AG09319 (cell line): ENCODE results near the gene MEAF6.

Experiments
- DNase-seq: peaks from one replicate; pipeline ENCODE4 v3.0.0-alpha.2; 2010; ENCODE audit warnings: low read depth; ENCODE audit errors: extremely low read depth
- CTCF ChIP-seq: IDR thresholded peaks from 2 replicates; pipeline ENCODE4 v1.5.1; 2011; ENCODE audit warnings: low read depth, mild to moderate bottlenecking, inconsistent platforms, low read length, moderate library complexity

The MEAF6 gene

GRCh38 chr1:37473431-37474045, 41.0 kb downstream of the MEAF6 start:
- TF ChIP-seq CTCF: no peak
- DNase-seq: no peak

GRCh38 chr1:37472994-37473393, 41.6 kb downstream of the MEAF6 start:
- DNase-seq: no peak
- no peak for TF ChIP-seq CTCF

DNA sequence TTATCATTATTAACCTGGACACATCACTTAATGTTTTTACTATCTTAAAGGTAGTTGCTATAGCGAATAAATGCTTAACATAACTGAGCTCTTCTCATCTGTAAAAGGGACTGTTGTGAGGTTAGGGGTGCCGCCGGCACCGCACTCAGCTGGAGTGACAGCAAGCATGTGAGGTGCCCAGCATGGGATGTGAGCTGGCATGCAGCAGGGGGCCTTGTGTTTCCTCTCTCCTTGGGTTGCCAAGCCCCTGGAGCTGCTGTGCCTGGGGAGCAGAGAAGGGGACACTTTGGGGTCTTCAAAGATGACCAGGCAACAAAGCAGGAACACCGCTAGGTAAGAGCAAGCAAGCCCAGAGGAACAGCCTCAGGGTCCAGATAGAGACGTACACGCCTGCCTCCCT, 42.3 kb downstream of the MEAF6 start:
- TF ChIP-seq CTCF: no peak
- DNase-seq: no peak

GRCh38 chr1:37471345-37472231, 43.0 kb downstream of the MEAF6 start:
- TF ChIP-seq CTCF: no peak
- no peak for DNase-seq

GRCh38 chr1:37469386-37469785, 45.2 kb downstream of the MEAF6 start:
- TF ChIP-seq CTCF: no peak

DNA sequence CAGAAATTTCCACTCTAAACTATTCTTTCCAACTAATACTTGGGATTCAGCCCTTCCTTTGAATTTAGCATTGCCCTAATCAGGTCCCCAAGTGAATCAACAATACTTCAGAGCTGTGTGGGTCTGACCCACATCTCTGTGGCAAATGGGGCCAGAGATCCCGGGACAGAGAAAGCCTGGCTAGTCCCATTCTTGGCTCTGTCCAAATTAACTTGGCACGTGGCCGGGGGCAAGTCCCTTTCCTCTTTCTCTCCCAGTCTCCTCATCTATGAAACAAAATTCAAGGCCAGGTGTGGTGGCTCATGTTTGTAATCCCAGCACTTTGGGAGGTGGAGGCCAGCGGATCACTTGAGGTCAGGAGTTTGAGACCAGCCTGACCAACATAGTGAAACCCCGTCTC, 46.5 kb downstream of the MEAF6 start:
- no peak for TF ChIP-seq CTCF
- DNase-seq: no peak

More at GRCh38 chr1:37469386-37469785, 45.2 kb downstream of the MEAF6 start:
- DNase-seq: no peak

GRCh38 chr1:37465593-37466517, 48.7 kb downstream of the MEAF6 start:
- no peak for TF ChIP-seq CTCF

More at GRCh38 chr1:37465593-37466517, 48.7 kb downstream of the MEAF6 start:
- DNase-seq: no peak
